SU-DHL-6 (cell line): Measurements from ENCODE around the gene KRIT1.

ENCODE experiments used
- H2AFZ ChIP-seq: fragments of 200-600 bp; sonication (generic); 2 replicates; pipeline ENCODE4 v1.6.1; 2014; ENCODE audit warnings: low read depth, mild to moderate bottlenecking, moderate library complexity, mixed read lengths, antibody characterized with exemption, low read length; ENCODE audit not compliant: severe bottlenecking
- H3F3A ChIP-seq: fragments of 200-600 bp; shearing (Covaris generic); 2 replicates; pipeline ENCODE4 v1.6.0; 2016; ENCODE audit warnings: antibody characterized with exemption, mild to moderate bottlenecking; ENCODE audit not compliant: insufficient read depth
- H3K27ac ChIP-seq: fragments of 200-600 bp; sonication (generic); 2 replicates; pipeline ENCODE4 v1.5.1; 2016; ENCODE audit warnings: low read depth, mild to moderate bottlenecking, low read length, moderate library complexity, mixed read lengths
- H3K27me3 ChIP-seq: fragments of 200-600 bp; sonication (generic), shearing (Covaris generic); 2 replicates; pipeline ENCODE4 v1.6.0; 2014; ENCODE audit warnings: mild to moderate bottlenecking, low read length
- H3K36me3 ChIP-seq: fragments of 200-600 bp; sonication (generic); 2 replicates; pipeline ENCODE4 v1.6.1; 2014; ENCODE audit warnings: mild to moderate bottlenecking, low read length, mixed read lengths
- H3K4me2 ChIP-seq: fragments of 300-600, 200-600 bp; shearing (Covaris generic), sonication (generic); 2 replicates; pipeline ENCODE4 v1.6.0; 2014; ENCODE audit warnings: low read length, low read depth, mild to moderate bottlenecking; ENCODE audit not compliant: poor library complexity, severe bottlenecking
- H3K4me3 ChIP-seq: fragments of 200-600 bp; sonication (generic); 2 replicates; pipeline ENCODE4 v1.5.1; 2014; ENCODE audit warnings: antibody characterized with exemption, low read length, mild to moderate bottlenecking, mixed read lengths; ENCODE audit not compliant: insufficient read depth, poor library complexity, severe bottlenecking
- H3K79me2 ChIP-seq: fragments of 200-600 bp; sonication (generic); 2 replicates; pipeline ENCODE4 v1.6.1; 2014; ENCODE audit warnings: mild to moderate bottlenecking, low read length, moderate library complexity; ENCODE audit not compliant: insufficient read depth
- H3K9ac ChIP-seq: fragments of 200-600 bp; sonication (generic); 2 replicates; pipeline ENCODE4 v1.7.0; 2014; ENCODE audit warnings: mild to moderate bottlenecking, low read length
- H3K9me2 ChIP-seq: fragments of 200-600 bp; sonication (generic); replicated peaks from 2 replicates; pipeline ENCODE4 v1.6.1; 2014; ENCODE audit warnings: low read length; ENCODE audit not compliant: insufficient read depth
- H3K9me3 ChIP-seq: fragments of 200-600 bp; sonication (generic); 2 replicates; pipeline ENCODE4 v1.6.1; 2014; ENCODE audit warnings: low read length, mixed read lengths; ENCODE audit not compliant: insufficient read depth
- H4K20me1 ChIP-seq: fragments of 200-600 bp; sonication (generic); 2 replicates; pipeline ENCODE4 v1.6.1; 2014; ENCODE audit warnings: low read depth, mild to moderate bottlenecking, antibody characterized with exemption, low read length, moderate library complexity, mixed read lengths
- CTCF ChIP-seq: fragments of 200-600 bp; sonication (generic); IDR thresholded peaks from one replicate; pipeline ENCODE4 v1.5.1; 2017; ENCODE audit warnings: antibody characterized with exemption, mild to moderate bottlenecking, low read length, moderate library complexity; ENCODE audit not compliant: insufficient read depth, poor library complexity, severe bottlenecking
- EZH2phosphoT487 ChIP-seq: fragments of 200-600 bp; sonication (generic), shearing (Covaris generic); conservative IDR thresholded peaks from 2 replicates; pipeline ENCODE4 v1.6.1; 2018; ENCODE audit warnings: mild to moderate bottlenecking, antibody characterized with exemption, low read length, moderate library complexity, mixed read lengths

KRIT1 gene

GRCh38 chr7:92149736-92150239 is 95.9 kb downstream of the KRIT1 start:
- H3K79me2 ChIP-seq = no peaks in the 10 kb centered on the region
- no peaks in the 10 kb centered on the region for H3K9me3 ChIP-seq
- no peak overlapping the region for H3K27ac ChIP-seq
- H3K4me2 ChIP-seq = no peak overlapping the region
- no peaks in the 10 kb centered on the region; the same call in 1 of the 2 replicates for H3F3A ChIP-seq
- H3K27me3 ChIP-seq = no peaks in the 10 kb centered on the region
- H2AFZ ChIP-seq = no peak overlapping the region
- no peaks in the 10 kb centered on the region for H4K20me1 ChIP-seq
- H3K36me3 ChIP-seq = no peaks in the 10 kb centered on the region
- no peaks in the 10 kb centered on the region for H3K9me2 ChIP-seq
- H3K4me3 ChIP-seq = no peak overlapping the region
- no peak overlapping the region for H3K9ac ChIP-seq
- TF ChIP-seq EZH2phosphoT487 (no peak), CTCF (no peak)
